HS-5 (cell line): ENCODE results near the gene LAMA5.

ENCODE experiments used
- DNase-seq: peaks from one replicate; pipeline ENCODE4 v3.0.0-alpha.2; 2012; ENCODE audit warnings: low read depth

LAMA5 gene

DNA sequence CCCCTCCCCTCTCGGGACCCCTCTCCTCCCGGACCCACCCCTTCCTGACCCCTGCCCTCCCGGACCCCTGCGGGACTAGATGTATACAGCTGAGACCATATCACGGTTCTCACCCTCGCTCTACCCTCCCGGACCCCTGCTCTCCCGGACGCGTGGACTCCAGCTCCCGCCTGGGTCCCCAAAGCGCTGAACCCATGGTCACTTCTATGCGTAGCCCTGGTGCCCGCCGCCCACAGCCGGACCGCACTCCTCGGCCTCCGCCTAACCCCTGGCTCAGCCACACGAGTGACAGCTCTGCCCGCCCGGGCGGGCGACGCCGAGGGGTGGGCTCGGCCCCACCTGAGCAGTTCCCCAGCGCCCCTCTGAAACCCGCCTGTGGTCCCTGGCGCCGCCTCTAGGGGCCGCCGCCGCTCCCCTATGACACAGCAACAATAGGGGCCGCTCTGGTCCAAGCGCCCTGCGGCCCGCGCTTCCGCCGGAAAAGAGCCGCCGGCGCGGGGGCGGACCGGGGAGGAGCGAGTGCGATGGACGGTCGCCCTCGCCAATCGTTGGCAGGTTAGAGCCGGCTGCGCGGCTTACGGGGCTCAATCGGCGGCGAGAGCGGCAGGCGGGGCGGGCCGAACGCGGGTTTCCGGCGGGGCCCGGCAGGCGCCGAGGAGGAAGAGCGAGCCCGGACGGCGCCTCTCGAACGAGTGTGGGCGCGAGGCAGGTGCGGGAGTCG lies 64.6 kb downstream of the LAMA5 start, which contains the start of gene ADRM1:
Gene ADRM1, plus strand, starts transcription at position 657 of the 721 bp plus-strand sequence. CDS start 572 bp downstream, outside the sequence.
- peak; percentile 80 for DNase-seq

DNA sequence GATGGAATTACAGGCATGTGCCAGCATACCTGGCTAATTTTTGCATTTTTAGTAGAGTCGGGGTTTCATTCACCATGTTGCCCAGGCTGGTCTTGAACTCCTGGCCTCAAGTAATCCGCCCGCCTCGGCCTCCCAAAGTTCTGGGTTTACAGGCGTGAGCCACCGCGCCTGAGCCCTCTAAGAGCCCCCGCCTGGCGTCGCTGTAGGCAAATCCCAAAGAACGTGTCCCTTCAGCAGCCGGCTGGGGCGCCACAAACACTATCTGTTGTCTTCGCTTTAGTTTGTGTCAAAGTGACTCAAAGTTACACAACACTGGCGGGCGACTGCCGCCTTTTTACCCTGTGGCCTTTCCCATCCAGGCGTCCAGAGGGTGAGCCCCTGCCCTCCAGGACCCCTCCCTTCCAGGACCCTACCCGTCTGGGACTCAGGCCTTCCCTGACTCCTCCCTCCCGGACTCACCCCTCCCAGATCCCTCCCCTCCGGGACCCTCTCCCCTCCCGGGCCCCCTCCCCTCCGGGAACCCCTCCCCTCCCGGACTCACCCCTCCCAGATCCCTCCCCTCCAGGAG lies 65.3 kb downstream of the LAMA5 start:
- peak; percentile 78 for DNase-seq

DNA sequence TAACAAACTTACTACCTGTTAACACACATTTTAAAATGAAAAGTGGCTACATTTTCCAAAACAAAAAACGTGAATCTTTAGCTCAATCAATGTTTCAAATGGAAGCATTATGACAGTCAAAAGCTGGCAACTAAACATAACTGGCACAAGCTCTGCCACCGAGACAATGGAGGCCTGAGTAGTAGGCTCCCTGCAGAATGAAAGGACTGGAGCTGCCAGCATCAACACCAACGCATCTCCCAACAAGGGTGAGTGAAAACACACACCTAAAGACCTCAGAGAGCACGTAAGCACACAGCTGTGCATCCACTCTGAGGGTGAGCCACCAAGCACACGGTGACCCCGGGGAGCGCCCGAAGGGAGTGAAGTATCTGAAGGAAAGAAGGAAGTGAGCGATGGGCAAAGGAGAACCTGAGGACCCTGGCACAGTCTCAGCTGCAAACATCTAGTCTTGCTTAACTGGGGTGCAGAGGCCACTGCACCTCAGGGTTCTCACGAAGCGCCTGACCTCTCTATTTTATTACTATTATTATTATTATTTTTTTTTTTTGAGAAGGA lies 65.9 kb downstream of the LAMA5 start:
- DNase-seq: no peak

DNA sequence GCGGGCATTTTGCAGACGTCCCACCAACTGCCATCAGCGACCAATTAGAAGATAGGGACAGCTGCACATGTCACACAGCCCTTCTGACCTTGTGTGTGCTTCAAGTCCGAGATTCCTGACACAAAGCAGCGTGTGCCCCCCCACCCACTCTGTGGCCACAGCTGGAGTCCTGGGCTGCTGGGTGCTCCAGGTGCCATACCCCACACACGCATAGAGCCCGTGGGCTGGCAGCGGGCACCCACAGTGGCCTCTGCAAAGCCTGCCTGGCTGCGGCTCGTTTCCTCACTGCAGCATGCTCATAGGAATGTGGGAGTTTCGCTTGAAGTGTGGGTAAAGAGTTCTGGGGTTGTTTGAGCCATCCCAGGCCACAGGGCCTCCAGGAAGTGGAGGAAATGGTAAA lies 66.8 kb downstream of the LAMA5 start:
- no peak for DNase-seq

DNA sequence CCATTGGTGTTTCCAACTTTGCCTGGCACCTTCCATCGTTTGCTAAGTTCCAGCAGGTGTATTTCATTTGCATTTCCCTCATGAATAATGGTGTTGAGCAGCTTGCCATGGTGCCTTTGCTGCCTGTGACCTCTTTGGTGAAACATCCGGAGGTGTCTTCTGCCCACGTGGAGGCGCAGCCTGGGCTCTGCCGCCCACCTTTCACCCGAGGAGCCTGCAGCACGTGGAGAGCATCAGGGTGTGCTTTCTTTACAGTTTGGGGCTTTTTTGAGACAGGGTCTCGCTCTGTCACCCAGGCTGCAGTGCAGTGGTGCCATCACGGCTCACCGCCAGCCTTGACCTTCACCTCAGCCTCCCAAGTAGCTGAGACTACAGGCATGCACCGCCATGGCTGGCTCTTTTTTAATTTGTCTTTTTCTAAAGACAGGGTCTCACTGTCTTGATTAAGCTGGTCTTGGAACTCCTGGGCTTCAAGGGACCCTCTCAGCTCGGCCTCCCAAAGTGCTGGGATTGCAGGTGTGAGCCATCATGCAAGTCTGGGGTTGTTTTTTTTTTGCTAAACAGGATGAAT lies 67.4 kb downstream of the LAMA5 start:
- DNase-seq: no peak

DNA sequence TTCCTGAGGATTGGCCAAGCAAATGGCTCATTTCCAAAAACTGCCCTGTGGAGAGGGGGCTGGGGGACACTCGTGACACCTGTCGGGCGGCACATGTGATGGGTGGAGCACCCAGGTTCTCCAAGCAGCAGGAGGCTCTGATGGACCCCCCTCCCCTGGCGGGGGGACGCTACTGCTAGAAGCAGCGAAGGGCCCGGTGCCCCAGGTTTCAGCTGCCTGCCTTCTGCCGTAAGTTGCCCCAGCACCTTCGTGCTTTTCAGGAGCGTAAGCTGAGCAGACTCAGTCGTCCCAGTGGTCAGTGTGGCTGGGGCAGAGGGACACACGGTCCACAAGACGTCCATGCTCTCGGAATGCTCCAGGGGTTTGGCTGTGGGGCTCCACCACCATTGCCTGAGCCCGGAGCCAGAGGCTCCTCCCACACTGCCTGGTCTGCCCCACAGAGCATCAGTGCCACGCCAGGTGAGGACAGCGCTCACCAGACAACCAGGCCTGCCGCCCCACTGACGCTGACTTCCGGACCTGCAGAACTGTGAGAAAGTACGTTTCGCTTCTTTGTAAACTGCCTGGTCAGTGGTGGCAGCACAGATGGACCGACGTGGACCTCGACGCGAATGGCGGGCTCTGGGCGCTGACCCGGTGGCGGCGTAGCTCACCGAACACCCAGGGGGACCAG lies 68.4 kb downstream of the LAMA5 start:
- no peak for DNase-seq

DNA sequence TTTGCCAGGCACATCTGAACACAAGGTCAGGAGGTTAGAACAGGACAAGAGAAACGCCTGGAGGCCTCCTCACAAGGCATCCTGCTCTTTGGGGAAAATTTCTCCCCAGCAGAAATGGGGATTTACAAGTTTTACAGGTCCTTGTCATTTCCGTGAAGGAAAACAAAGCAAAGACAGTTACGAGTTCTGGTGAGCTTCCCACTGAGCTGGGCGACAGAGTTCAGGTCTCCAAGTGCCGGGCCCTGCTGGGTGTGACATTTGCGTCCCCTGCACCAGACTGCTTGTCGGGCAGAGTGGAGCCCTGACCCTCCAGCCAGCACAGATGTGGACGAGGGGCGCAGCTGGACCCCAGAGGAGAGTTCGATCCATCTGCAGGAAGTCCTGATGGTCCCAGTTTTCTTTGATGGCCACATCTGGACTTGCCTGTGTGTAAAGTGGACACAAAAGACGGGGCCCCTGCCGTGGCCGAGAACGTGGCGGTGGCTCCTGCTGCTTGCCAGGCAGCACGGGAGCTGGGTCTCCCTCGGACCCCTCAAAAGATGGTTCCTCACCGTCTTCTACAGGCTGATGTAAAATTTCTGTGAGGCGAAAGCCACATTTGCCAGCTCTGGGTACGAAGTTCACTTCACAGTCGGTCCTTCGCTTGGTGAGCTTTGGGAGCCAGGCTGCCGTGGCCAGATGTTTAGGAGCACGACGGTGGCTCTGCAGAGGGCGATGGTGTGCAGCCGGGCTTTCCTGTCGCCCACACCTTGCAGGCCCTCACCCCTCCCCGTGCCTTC lies 69.5 kb downstream of the LAMA5 start:
- DNase-seq: no peak

DNA sequence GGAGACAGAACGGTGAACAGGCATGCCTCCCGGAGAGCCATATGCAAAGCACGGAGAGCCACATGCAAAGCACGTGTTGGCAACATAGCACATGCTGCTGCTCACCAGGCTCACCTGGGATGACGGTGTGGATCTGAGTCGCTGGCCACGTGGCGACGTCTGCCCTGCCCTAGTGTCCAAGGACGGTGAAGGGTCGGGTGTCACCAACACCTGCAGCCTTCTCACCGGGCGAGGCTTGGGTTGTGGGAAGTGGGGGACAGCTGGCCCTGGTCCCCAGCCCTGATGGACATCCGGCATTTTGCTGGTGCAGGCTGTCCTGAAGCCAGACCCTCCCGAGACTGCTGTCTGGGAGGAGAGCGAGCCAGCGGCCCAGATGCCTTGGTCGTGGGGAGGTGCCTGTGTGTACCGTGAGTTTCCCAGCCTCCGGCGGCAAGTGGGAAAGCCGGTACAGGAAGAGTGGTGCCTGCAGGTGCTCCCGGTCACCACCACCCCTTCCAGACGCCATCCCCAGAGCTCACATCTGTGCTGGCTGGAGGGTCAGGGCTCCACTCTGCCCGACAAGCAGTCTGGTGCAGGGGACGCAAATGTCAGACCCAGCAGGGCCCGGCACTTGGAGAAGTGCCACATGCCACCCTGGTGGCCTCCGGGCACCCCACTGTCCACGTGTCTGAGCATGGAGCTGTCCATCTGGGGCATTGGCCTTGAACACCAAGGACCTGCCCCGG lies 70.2 kb downstream of the LAMA5 start:
- DNase-seq: no peak

DNA sequence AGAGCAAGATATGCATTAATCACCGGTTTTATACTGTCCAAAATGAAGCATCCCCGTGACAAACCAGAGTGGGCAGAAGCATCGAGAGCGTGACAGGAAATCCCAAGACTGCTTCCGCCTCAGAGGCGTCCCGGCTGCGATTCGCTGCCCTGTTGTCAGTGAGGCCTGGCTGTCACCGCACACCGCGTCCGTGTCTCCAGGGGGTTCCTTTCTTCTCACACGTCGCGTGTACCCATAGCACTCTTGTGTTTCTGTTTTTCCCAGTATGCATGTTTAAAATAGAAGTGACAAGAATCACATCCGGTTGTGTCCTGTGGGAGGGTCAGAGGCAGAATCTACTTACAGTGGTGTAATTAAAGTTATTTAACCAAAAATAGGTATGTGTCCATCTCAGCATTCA lies 72.6 kb downstream of the LAMA5 start:
- no peak for DNase-seq

DNA sequence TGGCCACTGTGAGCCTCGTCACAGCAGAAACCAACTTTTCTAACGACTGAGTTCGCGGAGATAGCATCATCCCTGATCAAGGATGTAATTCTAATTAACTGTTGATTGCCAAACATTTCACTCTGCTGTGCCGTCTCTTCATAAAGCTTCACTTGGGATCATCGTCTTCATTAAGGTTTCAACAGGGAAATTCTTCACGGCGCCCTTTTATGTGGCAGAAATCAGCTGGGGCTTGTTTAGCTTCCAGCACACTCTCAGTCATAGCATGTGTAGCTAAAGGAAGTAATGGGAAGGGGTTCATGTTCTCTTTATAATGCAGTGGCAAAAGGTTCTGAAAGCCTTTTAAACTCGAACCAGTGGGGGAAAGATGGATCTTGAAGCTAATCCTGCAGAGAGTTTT lies 73.2 kb downstream of the LAMA5 start:
- DNase-seq: no peak

DNA sequence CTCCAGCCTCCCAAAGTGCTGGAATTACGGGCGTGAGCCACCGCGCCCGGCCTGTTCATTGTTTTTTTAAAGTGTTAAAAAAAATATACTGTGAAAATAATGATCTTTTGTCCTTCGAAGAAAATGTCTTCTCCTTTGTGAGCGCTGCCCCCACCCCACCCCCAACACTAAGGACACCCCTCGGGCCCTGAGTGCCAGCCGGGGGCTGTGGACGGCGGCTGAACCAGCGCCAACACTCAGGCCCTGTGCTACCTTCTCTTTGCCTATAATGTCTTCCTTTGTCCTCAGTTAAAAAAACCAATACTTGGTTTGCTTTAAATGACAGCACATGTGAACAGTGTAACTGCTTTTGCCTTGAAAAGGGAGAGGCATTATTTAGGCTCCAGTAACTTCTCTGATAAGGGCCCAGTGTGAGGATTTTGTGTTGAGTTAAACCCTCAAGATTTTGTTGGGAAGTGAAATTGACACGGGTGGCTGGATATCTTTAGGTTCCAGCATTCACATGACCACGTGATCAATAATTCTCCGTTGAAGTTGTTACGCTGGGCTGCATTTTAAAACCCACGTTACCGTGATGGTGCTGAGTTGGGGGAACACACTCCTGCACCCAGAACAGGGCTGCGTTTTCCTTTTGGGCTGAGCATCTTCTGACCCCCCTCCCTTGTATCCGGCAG lies 73.9 kb downstream of the LAMA5 start:
- DNase-seq: no peak

DNA sequence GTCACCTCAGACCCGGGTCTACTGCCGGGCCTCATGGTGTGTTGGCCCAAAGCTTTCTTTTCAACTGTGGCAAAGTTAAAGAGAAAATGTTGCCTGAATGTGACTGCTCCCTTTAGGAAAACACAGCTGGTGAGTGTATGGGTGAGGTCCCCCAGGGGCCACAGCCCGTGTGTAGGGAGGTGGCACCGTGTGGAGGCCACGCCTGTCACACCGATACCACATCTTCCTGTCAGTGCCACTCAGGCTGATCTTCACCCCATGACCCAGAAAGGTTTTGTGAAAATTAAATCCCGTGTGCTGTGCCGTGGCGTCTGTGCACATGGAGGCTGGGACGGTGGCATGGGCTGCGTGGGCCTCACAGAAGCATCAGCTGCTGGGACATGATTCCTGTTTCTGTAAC lies 75.0 kb downstream of the LAMA5 start:
- DNase-seq: no peak

DNA sequence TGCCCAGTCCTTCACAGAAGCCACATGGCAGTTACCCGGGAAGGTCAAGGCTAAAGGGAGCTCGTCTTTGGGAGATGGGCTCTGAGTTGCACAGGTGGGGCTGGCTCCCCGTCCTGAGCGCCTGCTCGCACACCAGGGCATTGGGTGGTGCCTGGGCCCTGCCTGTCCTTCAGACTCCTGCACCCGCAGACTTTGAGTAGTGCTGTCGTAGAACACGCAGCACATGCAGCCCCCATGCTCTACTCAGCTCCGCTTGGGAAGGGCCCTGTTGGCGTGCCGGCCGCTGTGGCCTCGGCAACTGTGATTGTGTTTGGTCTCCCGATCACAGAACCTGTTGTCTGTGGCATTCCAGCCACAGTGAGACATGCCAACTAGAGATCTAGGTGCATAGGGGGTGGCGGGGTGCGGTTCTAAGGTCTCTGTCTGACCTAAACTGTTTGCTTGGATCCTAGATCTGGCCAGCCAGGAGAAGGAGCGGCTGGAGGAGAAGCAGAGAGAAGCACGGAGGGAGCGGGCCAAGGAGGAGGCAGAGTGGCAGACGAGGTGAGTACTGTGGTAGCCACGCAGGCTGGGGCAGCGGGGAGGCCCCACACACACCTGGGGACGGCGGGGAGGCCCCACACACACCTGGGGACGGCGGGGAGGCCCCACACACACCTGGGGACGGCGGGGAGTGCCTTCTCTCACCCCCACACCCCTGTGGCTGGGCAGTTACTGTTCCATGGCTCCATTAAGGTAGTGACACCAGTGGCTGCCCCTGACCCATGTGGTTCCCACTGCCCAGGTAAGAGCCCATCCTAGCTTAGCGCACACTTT lies 75.7 kb downstream of the LAMA5 start:
- DNase-seq: no peak

DNA sequence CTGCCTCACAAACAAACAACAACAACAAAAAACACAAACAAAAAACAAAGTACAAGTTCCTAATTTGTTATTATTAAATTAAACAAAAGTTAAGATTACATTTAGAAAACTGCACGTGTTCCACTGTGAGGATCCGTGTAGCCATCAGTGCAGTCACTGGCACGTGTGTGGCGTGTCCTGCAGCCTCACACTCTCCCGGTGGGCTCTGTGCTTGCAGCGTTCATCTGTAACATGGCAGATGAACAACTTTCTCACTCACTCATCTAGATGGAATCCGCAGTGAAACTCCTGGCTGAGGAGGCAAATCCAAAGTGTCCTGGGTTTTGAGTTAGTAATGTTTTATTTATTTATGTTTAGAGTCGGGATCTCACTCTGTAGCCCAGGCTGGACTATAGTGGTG lies 77.2 kb downstream of the LAMA5 start:
- DNase-seq: no peak

DNA sequence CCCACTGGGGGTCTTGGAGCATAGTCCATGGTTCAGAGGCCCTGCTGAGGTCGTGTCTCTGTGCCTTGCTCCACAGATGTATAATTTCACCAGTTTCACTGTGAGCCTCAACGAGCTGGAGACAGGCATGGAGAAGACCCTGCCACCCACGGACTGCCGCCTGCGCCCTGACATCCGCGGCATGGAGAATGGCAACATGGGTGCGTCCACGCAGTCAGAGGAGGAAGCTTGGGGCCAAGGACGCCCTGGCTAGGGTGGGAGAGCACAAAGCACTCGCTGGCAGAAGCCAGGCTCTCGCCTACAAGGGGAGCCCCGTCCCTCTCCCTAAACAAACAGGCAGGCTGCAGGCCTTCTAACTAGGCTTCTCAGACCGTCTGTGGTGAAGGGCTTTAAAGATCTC lies 78.0 kb downstream of the LAMA5 start:
- DNase-seq: no peak

DNA sequence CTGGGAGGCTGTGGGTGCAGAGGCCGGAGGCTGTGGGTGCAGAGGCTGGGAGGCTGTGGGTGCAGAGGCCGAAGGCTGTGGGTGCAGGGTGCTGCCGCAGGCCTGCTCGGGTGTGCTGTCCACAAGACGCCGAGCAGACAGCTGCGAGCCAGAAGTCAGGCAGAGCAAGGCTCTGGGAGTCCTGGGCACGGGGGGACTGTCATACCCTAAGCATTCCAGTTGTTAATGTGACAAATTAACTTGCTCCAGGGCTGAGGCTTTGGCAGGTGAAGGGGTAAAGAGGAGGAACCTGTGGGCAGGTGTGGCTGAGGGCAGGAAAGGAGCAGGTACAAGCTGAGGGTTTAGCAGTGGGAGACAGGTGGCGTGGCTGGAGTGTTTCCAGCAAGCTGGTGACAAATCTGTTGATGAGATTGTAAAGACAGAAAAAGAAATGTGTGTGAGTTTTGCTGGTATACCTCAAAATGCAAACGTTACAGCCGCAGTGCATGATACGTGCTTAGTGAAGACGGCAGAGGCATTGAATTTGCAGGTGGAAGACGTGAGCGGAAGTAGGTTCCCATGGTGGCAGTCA lies 78.5 kb downstream of the LAMA5 start:
- DNase-seq: no peak

DNA sequence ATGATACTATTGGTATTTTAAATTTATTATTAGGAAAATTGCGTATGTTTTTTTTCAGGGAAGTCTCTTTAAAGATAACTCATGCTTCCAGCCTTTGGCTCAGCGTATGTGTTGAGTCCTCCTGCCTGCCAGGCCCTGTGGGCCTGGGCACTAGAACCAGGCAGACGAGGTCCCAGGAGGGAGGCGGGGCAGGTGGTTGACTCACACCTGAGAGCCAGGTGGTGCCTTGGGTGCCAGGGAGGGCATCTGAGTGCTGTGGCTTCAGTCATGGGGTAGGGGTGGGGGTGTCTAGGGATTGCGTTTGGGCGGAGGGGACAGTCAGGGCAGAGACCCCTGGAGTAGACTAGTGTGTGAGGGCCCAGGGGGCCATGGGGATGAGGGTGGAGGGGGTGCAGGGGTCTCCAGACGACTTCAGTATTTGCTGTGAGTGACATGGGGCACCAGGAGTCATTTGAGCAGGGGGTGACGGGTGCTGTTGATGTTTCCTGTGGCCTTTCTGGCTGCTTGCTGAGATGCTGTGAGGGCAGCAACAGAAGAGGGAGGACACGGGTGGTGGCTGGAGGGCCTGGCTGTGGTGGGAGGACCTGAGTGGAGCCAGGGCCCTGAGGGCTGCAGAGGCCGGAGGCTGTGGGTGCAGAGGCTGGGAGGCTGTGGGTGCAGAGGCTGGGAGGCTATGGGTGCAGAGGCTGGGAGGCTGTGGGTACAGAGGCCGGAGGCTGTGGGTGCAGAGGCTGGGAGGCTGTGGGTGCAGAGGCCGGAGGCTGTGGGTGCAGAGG lies 79.2 kb downstream of the LAMA5 start:
- no peak for DNase-seq

DNA sequence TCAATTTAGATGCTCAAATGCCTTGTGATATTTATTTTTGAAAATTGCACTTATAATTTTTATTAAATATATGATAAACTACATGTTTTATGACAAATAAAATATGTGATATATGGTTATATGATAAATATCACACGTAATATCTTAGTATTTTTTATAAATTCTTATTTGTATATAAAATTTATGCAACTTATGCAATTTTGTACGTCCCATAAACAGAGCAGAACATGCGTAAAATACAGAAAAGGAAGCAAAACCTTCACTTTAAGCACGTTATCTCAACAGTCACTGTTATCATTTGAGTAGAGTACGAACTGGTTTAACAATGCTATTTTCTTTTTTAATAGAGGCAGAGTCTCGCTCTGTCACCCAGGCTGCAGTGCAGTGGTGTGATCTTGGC lies 80.0 kb downstream of the LAMA5 start:
- no peak for DNase-seq
